H1 (cell line): ENCODE measurements around the gene ABHD2. TPM values are rescaled to one million over a fixed set of nuclear protein-coding genes. Genes with fewer than 3 reads are reported as not detected.

Experiments used
- CTCF ChIA-PET: fragments of 300-600 bp; sonication (Branson Sonifier 250); formaldehyde crosslinking; loops from one replicate; lab custom pipeline; 2021; ENCODE audit not compliant: partially characterized antibody; lab: Charles Lee
- POLR2A ChIA-PET: fragments of 300-600 bp; sonication (Branson Sonifier 250); formaldehyde crosslinking; loops from one replicate; lab custom pipeline; 2021; ENCODE audit warnings: inconsistent platforms; ENCODE audit not compliant: partially characterized antibody; lab: Charles Lee
- DNase-seq, 2 experiments: peaks; one replicate each; pipeline versions ENCODE4 v3.0.0 to v3.0.0-alpha.2; 2010 to 2022; ENCODE audit warnings: low spot score in 2 of 2, low read depth in 1 of 2, mixed read lengths in 1 of 2
- FAIRE-seq: peaks from 2 replicates; lab custom pipeline; 2011; peaks lifted over from hg19 to GRCh38; lab: Jason Lieb, UNC
- H2AFZ ChIP-seq: 2 replicates; pipeline ENCODE4 v1.8.1; 2012; ENCODE audit warnings: low read length, inconsistent platforms
- H2AK5ac ChIP-seq: 2 replicates; pipeline ENCODE4 v1.6.1; 2013; ENCODE audit warnings: low read depth, low read length
- H2BK120ac ChIP-seq: replicated peaks from 2 replicates; pipeline ENCODE3; 2013; ENCODE audit warnings: low read depth, low read length, inconsistent platforms
- H2BK12ac ChIP-seq: 2 replicates; pipeline ENCODE4 v1.6.1; 2013; ENCODE audit warnings: low read depth, low read length
- H2BK15ac ChIP-seq: 2 replicates; pipeline ENCODE4 v1.6.1; 2013; ENCODE audit warnings: low read length
- H2BK20ac ChIP-seq: 2 replicates; pipeline ENCODE4 v1.6.1; 2013; ENCODE audit warnings: low read length
- H2BK5ac ChIP-seq: 2 replicates; pipeline ENCODE4 v1.6.1; 2013; ENCODE audit warnings: low read depth, low read length
- H3K14ac ChIP-seq: 2 replicates; pipeline ENCODE4 v1.6.1; 2013; ENCODE audit warnings: inconsistent platforms; ENCODE audit not compliant: insufficient read length
- H3K18ac ChIP-seq: 2 replicates; pipeline ENCODE4 v1.6.1; 2013; ENCODE audit warnings: low read length; ENCODE audit errors: extremely low read depth
- H3K23ac ChIP-seq: 2 replicates; pipeline ENCODE4 v1.6.1; 2013; ENCODE audit warnings: inconsistent platforms; ENCODE audit not compliant: insufficient read length
- H3K23me2 ChIP-seq: 2 replicates; pipeline ENCODE4 v1.6.1; 2013; ENCODE audit warnings: low read depth, low read length
- H3K27ac ChIP-seq: 2 replicates; pipeline ENCODE4 v1.6.1; 2011; ENCODE audit warnings: low read depth, low read length, inconsistent platforms
- H3K27me3 ChIP-seq, 4 experiments: replicated peaks in 1 of 4; 1 replicate in 1 of 4; 2 replicates in 3 of 4; pipeline versions ENCODE4 v1.6.1 to v1.8.1; 2011 to 2013; ENCODE audit warnings: low read length in 3 of 4, mild to moderate bottlenecking in 3 of 4, inconsistent platforms in 2 of 4, mixed read lengths in 2 of 4, moderate library complexity in 1 of 4; ENCODE audit not compliant: control insufficient read depth in 3 of 4, insufficient read depth in 3 of 4; ENCODE audit errors: extremely low read depth in 1 of 4
- H3K36me3 ChIP-seq, 4 experiments: 2 replicates each; pipeline versions ENCODE4 v1.6.1 to v1.8.1; 2011 to 2013; ENCODE audit warnings: mild to moderate bottlenecking in 4 of 4, low read length in 3 of 4, moderate library complexity in 2 of 4, control low read depth in 1 of 4, inconsistent platforms in 1 of 4; ENCODE audit not compliant: insufficient read depth in 4 of 4, control insufficient read depth in 2 of 4
- H3K4ac ChIP-seq: replicated peaks from 2 replicates; pipeline ENCODE3; 2013; ENCODE audit warnings: low read length, low read depth, mixed read lengths, inconsistent platforms; ENCODE audit not compliant: insufficient read length
- H3K4me1 ChIP-seq, 4 experiments: replicated peaks in 1 of 4; 1 replicate in 1 of 4; 2 replicates in 3 of 4; pipeline versions ENCODE4 v1.6.1 to v1.8.1; 2011 to 2013; ENCODE audit warnings: low read length in 3 of 4, inconsistent platforms in 2 of 4, mixed read lengths in 1 of 4; ENCODE audit not compliant: insufficient read depth in 4 of 4, control insufficient read depth in 3 of 4
- H3K4me2 ChIP-seq, 2 experiments: 2 replicates each; pipeline versions ENCODE4 v1.6.1 to v1.8.1; 2011 to 2013; ENCODE audit warnings: low read depth in 2 of 2, low read length in 2 of 2, control low read depth in 1 of 2, inconsistent platforms in 1 of 2, mild to moderate bottlenecking in 1 of 2; ENCODE audit not compliant: insufficient read depth in 1 of 2
- H3K4me3 ChIP-seq, 4 experiments: fragments of 200-600, 300-600 bp in 1 of 4; sonication (generic), shearing (Covaris generic), sonication (Bioruptor Twin) in 1 of 4; 2 replicates each; pipeline versions ENCODE4 v1.5.1 to v1.8.1; 2011 to 2016; ENCODE audit warnings: low read length in 4 of 4, low read depth in 3 of 4, control low read depth in 2 of 4, inconsistent platforms in 2 of 4, mild to moderate bottlenecking in 2 of 4, mixed read lengths in 1 of 4, moderate library complexity in 1 of 4; ENCODE audit not compliant: insufficient read depth in 2 of 4; ENCODE audit errors: extremely low read depth in 1 of 4
- H3K56ac ChIP-seq: replicated peaks from 2 replicates; pipeline ENCODE3; 2013; ENCODE audit warnings: low read depth, mild to moderate bottlenecking, mixed read lengths, low read length, inconsistent platforms; ENCODE audit not compliant: insufficient read length
- H3K79me1 ChIP-seq: 2 replicates; pipeline ENCODE4 v1.6.1; 2013; ENCODE audit warnings: low read depth, low read length, control low read depth
- H3K79me2 ChIP-seq, 2 experiments: 2 replicates each; pipeline versions ENCODE4 v1.6.1 to v1.8.1; 2012 to 2013; ENCODE audit warnings: low read length in 2 of 2, mild to moderate bottlenecking in 2 of 2, inconsistent platforms in 1 of 2; ENCODE audit not compliant: insufficient read depth in 2 of 2, control insufficient read depth in 1 of 2
- H3K9ac ChIP-seq, 4 experiments: replicated peaks in 1 of 4; 1 replicate in 1 of 4; 2 replicates in 3 of 4; pipeline versions ENCODE4 v1.6.1 to v1.8.1; 2011 to 2013; ENCODE audit warnings: low read depth in 3 of 4, low read length in 3 of 4, control low read depth in 2 of 4, mild to moderate bottlenecking in 2 of 4, moderate library complexity in 2 of 4, inconsistent platforms in 1 of 4; ENCODE audit errors: extremely low read depth in 1 of 4
- H3K9me3 ChIP-seq, 2 experiments: 2 replicates each; pipeline versions ENCODE4 v1.6.1 to v1.8.1; 2012 to 2013; ENCODE audit warnings: mild to moderate bottlenecking in 2 of 2, moderate library complexity in 2 of 2, control low read depth in 1 of 2, inconsistent platforms in 1 of 2, low read depth in 1 of 2, low read length in 1 of 2, mixed read lengths in 1 of 2; ENCODE audit not compliant: insufficient read depth in 2 of 2
- H4K20me1 ChIP-seq, 2 experiments: replicated peaks in 1 of 2; 2 replicates each; pipeline versions ENCODE3 to v1.8.1; 2011 to 2013; ENCODE audit warnings: inconsistent platforms in 2 of 2, low read length in 2 of 2, mild to moderate bottlenecking in 1 of 2; ENCODE audit not compliant: insufficient read depth in 2 of 2, control insufficient read depth in 1 of 2
- H4K5ac ChIP-seq: 2 replicates; pipeline ENCODE4 v1.6.1; 2013; ENCODE audit warnings: low read length, low read depth, mixed read lengths, inconsistent platforms; ENCODE audit not compliant: insufficient read length
- H4K8ac ChIP-seq: 2 replicates; pipeline ENCODE4 v1.8.0; 2013; ENCODE audit warnings: mild to moderate bottlenecking, moderate library complexity, low read length, inconsistent platforms; ENCODE audit not compliant: insufficient read depth; ENCODE audit errors: extremely low read depth
- H4K91ac ChIP-seq: replicated peaks from 2 replicates; pipeline ENCODE3; 2013; ENCODE audit warnings: low read length, mixed read lengths, inconsistent platforms; ENCODE audit not compliant: insufficient read length
- BCL11A ChIP-seq, 2 experiments: IDR thresholded peaks; one replicate each; pipeline ENCODE4 v1.6.1; 2011; ENCODE audit warnings: low read depth in 2 of 2, low read length in 2 of 2, mild to moderate bottlenecking in 2 of 2
- CEBPB ChIP-seq: IDR thresholded peaks from 2 replicates; pipeline ENCODE4 v1.6.1; 2012; ENCODE audit warnings: low read depth, low read length
- CHD1 ChIP-seq: IDR thresholded peaks from 2 replicates; pipeline ENCODE4 v1.6.1; 2012; ENCODE audit warnings: low read depth, low read length, improper control_type of control experiment
- EGR1 ChIP-seq: IDR thresholded peaks from 2 replicates; pipeline ENCODE4 v1.6.1; 2011; ENCODE audit warnings: low read depth, low read length, borderline replicate concordance
- EZH2 ChIP-seq: fragments of 200-600 bp; sonication (generic); IDR thresholded peaks from 2 replicates; pipeline ENCODE4 v1.7.1; 2012; ENCODE audit warnings: low read depth, mild to moderate bottlenecking, moderate library complexity, low read length, inconsistent platforms; ENCODE audit not compliant: severe bottlenecking
- JUN ChIP-seq: IDR thresholded peaks from 2 replicates; pipeline ENCODE4 v1.6.1; 2011; ENCODE audit warnings: low read depth, mild to moderate bottlenecking, improper control_type of control experiment, low read length
- POLR2A ChIP-seq, 2 experiments: IDR thresholded peaks; 1 replicate in 1 of 2; 2 replicates in 1 of 2; pipeline ENCODE4 v1.6.1; 2011; ENCODE audit warnings: low read depth in 2 of 2, low read length in 2 of 2, mild to moderate bottlenecking in 2 of 2; ENCODE audit errors: control extremely low read depth in 1 of 2
- POU5F1 ChIP-seq: IDR thresholded peaks from 2 replicates; pipeline ENCODE4 v1.6.1; 2011; ENCODE audit warnings: low read depth, mild to moderate bottlenecking, low read length, moderate library complexity
- RFX5 ChIP-seq: IDR thresholded peaks from 2 replicates; pipeline ENCODE4 v1.6.1; 2011; ENCODE audit warnings: low read depth, low read length, improper control_type of control experiment, borderline replicate concordance
- SIN3A ChIP-seq, 2 experiments: IDR thresholded peaks in 1 of 2; conservative IDR thresholded peaks in 1 of 2; 2 replicates each; pipeline ENCODE4 v1.6.1; 2011 to 2012; ENCODE audit warnings: low read length in 2 of 2, improper control_type of control experiment in 1 of 2, low read depth in 1 of 2, mild to moderate bottlenecking in 1 of 2
- SP4 ChIP-seq: IDR thresholded peaks from 2 replicates; pipeline ENCODE4 v1.6.1; 2012; ENCODE audit warnings: low read length, inconsistent platforms
- TAF1 ChIP-seq: IDR thresholded peaks from 2 replicates; pipeline ENCODE4 v1.6.1; 2011; ENCODE audit warnings: mild to moderate bottlenecking, low read depth, low read length
- TBP ChIP-seq: IDR thresholded peaks from 2 replicates; pipeline ENCODE4 v1.6.1; 2011; ENCODE audit warnings: low read depth, low read length, improper control_type of control experiment
- WGBS, 2 experiments: shearing (Covaris generic) in 1 of 2; methylation state at CpG; one replicate each; pipeline versions ENCODE4 v1.1.6 to v1.1.7; 2013 to 2015; ENCODE audit warnings: low lambda C conversion rate in 2 of 2, mixed read lengths in 2 of 2, inconsistent platforms in 1 of 2, low coverage in 1 of 2, missing lambda C conversion rate in 1 of 2; ENCODE audit not compliant: insufficient replicate concordance in 2 of 2, insufficient coverage in 1 of 2, insufficient read length in 1 of 2; ENCODE audit errors: extremely low coverage in 1 of 2, missing lambda C conversion rate in 1 of 2; 5-methylcytosine and 5-hydroxymethylcytosine counted together
- polyA plus RNA-seq, 7 experiments: library from polyadenylated mRNA; depleted of rRNA in 3 of 7; stranded (reverse) in 5 of 7; unstranded in 2 of 7; fragments of >200 nt in 5 of 7; fragments of 200-250 nt in 2 of 7; gene quantifications; 1 replicate in 5 of 7; 2 replicates in 1 of 7; 4 replicates in 1 of 7; pipeline versions ENCODE4 v1.2.1 to v1.2.3, GENCODE V29; 2011 to 2013; ENCODE audit warnings: missing spikeins in 2 of 7, mixed read lengths in 2 of 7
- total RNA-seq: library from RNA; stranded (reverse); fragmentation: NEBNext Ultra II Directional; extraction: Animal tissue kit (Norgen Biotek cat#: 25700); gene quantifications from 2 replicates; pipeline ENCODE4 v1.2.1, GENCODE V29; 2021
- TF ChIP-seq, protein P1 (sequence below): IDR thresholded peaks from 2 replicates; pipeline ENCODE4 v1.6.1; 2011; ENCODE audit warnings: low read length, improper control_type of control experiment

Gene ABHD2
- total and polyA plus RNA-seq, 2 of the 8 experiments (the other 6 are each of a cell fraction or from before 2014, with no cell fraction given): 9.1 to 23.7 TPM

GRCh38 chr15:89140595-89140994 lies 52.3 kb downstream of the ABHD2 start:
- no peak overlapping the region for H3K23ac ChIP-seq
- WGBS, 2 experiments: 92% methylated on average over 4 of the region's 4 CpGs; no CpG with 5 or more reads in 1 of the 2 experiments
- no peak overlapping the region for H3K9ac ChIP-seq
- H3K14ac ChIP-seq: no peak overlapping the region
- H3K4me2 ChIP-seq: no peak overlapping the region
- H4K20me1 ChIP-seq: no peaks in the 10 kb centered on the region
- no peaks in the 10 kb centered on the region for H3K79me2 ChIP-seq
- H2BK15ac ChIP-seq: no peak overlapping the region
- no peak overlapping the region for H3K27ac ChIP-seq
- FAIRE-seq (no peak), DNase-seq (no peak)
- H3K56ac ChIP-seq: no peak overlapping the region
- H2AFZ ChIP-seq: no peak overlapping the region
- H2BK12ac ChIP-seq: no peak overlapping the region; the same call in 1 of the 2 replicates
- no peak overlapping the region for H2BK120ac ChIP-seq
- H3K9me3 ChIP-seq: no peaks in the 10 kb centered on the region
- H2AK5ac ChIP-seq: no peak overlapping the region
- no peak overlapping the region for H4K8ac ChIP-seq
- H3K79me1 ChIP-seq: no peaks in the 10 kb centered on the region; the same call in 1 of the 2 replicates
- H3K36me3 ChIP-seq: no peaks in the 10 kb centered on the region
- no peaks in the 10 kb centered on the region; a peak in 1 of 7 replicates for H3K4me1 ChIP-seq
- H3K4ac ChIP-seq: no peak overlapping the region
- no peak overlapping the region for H2BK5ac ChIP-seq
- H3K4me3 ChIP-seq: no peak overlapping the region
- no peak overlapping the region for H3K18ac ChIP-seq
- TF ChIP-seq CEBPB: no peak
- no peak for TF ChIP-seq POLR2A (IDR thresholded peaks at IDR 0.05; ENCODE audit: control extremely low read depth in 1 of 2, low read depth in 2 of 2, low read length in 2 of 2)
- TF ChIP-seq, protein P1, sequence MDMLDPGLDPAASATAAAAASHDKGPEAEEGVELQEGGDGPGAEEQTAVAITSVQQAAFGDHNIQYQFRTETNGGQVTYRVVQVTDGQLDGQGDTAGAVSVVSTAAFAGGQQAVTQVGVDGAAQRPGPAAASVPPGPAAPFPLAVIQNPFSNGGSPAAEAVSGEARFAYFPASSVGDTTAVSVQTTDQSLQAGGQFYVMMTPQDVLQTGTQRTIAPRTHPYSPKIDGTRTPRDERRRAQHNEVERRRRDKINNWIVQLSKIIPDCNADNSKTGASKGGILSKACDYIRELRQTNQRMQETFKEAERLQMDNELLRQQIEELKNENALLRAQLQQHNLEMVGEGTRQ: no peak
- TF ChIP-seq CHD1: no peak
- no peak for TF ChIP-seq BCL11A (IDR thresholded peaks at IDR 0.05; ENCODE audit: low read depth in 2 of 2, low read length in 2 of 2)
- TF ChIP-seq JUN: no peak
- TF ChIP-seq SP4: no peak
- TF ChIP-seq EGR1: no peak
- no peak for TF ChIP-seq EZH2
- TF ChIP-seq TAF1: no peak
- no peak for TF ChIP-seq RFX5
- TF ChIP-seq POU5F1: no peak
- no peak for TF ChIP-seq SIN3A (conservative IDR thresholded peaks at IDR 0.05 in 1 of 2, IDR thresholded peaks at IDR 0.05 in 1 of 2; ENCODE audit: low read depth in 1 of 2, low read length in 2 of 2)
- TF ChIP-seq TBP: no peak
- no peak overlapping the region for H2BK20ac ChIP-seq
- CTCF ChIA-PET: interaction anchor here (0.6 to 5.2 kb wide), 10 partner anchors 10 to 261 kb away, joined by 3 to 41 read pairs (median 7); no protein-coding TSS in a partner anchor
- no peak overlapping the region for H4K5ac ChIP-seq
- no peaks in the 10 kb centered on the region for H3K23me2 ChIP-seq
- POLR2A ChIA-PET: interaction anchor here (1.0 kb wide), 2 partner anchors 26 to 246 kb away, joined by 3 read pairs; no protein-coding TSS in a partner anchor
- no peaks in the 10 kb centered on the region for H3K27me3 ChIP-seq
- no peak overlapping the region for H4K91ac ChIP-seq
